Suppressor macrophage (primary cell): Measurements from ENCODE around the gene AURKAIP1.
"Not testable (repeated sequence)": the region's sequence is repeated elsewhere in the genome, so short reads cannot be mapped to it uniquely, and the experiment has no call there.

Source experiments
- DNase-seq, 4 experiments: peaks; one replicate each; pipeline ENCODE4 v3.0.0-alpha.2; 2020 to 2022

AURKAIP1 gene

DNA sequence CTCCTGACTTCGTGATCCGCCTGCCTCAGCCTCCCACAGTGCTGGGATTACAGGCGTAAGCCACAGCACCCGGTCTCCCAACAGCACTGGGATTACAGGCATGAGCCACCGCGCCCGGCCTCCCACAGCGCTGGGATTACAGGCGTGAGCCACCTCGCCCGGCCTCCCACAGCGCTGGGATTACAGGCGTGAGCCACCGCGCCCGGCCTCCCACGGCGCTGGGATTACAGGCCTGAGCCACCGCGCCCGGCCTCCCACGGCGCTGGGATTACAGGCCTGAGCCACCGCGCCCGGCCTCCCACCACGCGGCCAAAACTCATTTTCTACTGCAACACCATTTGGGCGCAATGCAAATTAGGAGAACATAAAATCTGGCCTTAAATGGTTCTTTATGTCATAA, 10.3 kb upstream of the AURKAIP1 start:
- not testable (repeated sequence) for DNase-seq

DNA sequence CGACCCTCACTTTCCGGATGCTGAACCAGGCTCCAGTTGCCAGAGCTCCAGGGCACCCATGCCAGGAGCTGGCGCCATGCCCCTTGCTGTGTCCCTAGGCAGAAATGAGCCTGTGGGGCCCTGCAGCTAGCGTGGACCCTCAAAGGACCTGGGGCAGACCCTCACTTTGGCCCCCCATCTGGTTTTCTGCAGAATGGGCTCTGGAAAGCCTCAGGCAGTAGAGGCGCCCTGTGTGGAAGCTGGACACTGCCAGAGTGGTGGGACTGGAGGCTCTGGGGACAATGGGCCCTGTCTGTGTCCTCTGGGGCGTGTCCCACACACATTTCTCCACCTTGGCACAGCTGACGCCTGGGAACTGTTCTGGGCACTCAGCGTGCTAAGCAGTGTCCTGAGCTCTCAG, 6.3 kb upstream of the AURKAIP1 start:
- no peak for DNase-seq

DNA sequence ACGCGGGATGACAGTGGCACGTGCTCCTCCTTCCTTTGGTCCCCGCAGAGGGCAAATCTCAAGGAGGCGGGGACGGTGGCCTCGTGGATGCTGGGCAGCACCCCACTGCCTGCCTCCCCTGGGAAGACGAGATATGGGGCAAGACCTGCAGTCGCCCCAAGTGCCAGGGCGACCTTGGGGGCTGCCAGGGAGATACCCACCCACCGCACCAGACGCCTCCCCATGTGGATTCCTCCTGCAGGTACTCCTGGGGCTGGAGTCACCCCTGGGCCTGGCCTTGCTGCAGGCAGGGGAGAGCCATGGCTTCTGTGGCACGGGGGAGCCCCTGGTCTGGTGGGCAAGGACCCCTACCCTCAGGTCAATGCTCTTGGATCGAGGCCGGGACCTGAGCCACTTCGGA, 5.9 kb upstream of the AURKAIP1 start:
- no peak for DNase-seq

DNA sequence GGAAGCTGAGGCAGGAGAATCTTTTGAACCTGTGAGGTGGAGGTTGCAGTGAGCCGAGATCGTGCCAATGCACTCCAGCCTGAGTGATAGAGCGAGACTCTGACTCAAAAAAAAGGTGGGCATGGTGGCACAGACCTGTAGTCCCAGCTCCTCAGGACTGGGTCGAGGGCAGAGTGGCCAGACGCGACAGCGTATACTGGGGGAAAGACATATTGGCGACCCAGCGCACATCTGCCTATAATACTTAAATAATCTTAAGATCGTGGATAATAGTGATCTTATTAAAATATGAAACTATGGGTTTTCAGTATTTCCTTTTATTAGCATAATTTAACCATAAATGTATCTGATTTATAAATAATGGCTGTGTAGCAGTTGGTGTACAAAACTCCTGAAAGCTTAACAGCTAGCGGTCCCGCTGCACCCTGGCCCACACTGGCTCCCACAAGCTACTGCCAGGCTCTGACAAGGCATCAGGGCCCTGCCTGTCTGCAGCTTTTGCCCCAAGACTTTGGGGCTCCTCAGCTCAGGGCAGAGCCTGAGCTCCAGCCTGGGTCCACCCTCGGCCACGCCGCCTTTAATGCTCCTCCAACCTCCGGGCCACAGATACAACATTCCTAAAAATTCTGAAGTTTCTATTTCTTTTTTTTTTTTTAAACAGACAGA, 2.7 kb upstream of the AURKAIP1 start:
- DNase-seq = no peak

DNA sequence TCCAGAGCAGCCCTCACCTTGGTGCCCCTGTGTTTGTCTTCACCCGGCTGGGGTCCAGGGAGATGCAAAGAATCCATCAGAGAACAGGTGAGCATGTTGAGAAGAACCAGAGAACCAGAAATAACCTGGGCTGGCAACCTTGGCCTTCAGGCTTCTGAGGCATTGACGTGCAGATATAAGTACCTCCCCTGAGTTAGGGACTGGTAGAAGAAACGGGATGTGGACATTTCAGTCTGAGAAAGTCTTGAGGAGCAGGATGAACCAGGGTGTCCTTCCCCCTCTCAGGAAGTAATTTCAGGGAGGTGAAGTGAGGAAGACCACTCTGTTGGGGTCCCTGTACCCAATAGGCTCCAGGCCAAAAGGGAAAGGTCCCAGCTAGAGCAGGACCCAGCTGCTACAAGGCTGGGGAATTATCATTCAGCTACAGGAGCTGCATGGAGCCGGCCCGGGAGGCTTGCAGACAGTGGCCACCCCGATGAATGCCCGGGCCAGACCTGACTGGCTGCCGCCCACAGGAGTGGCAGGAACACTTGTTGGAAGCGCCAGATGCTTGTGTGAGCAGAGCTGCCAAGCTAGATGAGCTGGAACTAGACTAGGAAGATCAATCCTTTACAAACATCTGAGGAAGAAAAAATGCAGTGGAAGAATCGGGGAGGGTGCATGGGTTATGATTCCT, 1.7 kb upstream of the AURKAIP1 start:
- DNase-seq = no peak

DNA sequence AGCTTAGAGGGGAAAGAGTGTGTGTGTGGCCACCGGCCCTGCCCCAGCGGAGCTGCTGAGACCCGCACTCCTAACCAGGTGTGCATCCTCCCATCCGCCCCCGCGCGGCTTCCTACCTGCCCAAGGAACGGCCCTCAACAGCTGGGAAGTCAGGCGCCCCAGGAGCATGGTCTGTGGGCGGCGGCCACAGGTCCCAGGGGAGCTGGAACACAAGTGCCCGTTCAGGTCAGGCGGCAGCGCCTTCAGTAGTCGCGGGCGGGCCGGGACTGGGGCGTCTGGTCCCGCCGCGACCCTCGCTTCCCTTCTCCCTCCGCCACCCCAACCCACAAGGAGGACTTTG, 448 bp downstream of the AURKAIP1 start:
- peak in 1 of 4 experiments; percentile 21 for DNase-seq

DNA sequence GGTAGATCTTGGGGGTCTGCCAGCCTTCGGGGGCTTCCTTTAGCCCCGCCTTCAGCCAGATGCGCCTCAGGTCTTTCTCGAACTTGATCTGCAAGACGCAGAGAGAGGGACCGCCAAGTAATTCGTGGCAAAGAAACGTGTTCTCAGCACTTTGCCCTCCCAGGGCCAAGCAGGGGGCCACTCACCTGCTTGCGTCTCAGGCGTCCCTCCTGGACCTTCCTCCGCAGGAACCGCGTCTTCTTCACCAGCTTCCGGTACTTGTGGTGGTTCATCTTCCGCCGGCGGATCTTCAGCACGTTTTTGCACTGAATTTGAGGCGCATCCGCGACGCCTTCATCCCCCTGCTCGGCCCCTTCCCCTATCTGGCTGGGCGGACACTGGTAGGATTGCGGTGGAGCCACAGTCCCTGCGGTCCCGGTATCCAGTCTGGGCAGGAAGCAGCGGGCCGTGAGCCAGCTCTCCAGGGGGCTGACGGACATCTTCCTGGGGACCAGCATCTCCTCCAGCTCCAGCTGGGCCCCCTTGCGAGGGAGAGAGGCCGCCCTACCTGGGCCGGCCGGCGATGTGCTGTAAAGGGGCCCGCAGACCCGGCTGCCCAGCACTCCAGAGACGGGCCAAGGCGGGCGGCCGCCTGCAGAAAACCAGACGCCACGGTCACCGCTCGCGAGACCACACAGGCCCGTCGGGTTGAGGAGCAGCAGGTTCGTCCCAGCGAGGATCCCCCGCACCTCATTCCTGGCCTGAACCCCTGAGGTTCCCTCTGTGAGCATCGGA, 1.0 kb downstream of the AURKAIP1 start:
- DNase-seq = no peak

DNA sequence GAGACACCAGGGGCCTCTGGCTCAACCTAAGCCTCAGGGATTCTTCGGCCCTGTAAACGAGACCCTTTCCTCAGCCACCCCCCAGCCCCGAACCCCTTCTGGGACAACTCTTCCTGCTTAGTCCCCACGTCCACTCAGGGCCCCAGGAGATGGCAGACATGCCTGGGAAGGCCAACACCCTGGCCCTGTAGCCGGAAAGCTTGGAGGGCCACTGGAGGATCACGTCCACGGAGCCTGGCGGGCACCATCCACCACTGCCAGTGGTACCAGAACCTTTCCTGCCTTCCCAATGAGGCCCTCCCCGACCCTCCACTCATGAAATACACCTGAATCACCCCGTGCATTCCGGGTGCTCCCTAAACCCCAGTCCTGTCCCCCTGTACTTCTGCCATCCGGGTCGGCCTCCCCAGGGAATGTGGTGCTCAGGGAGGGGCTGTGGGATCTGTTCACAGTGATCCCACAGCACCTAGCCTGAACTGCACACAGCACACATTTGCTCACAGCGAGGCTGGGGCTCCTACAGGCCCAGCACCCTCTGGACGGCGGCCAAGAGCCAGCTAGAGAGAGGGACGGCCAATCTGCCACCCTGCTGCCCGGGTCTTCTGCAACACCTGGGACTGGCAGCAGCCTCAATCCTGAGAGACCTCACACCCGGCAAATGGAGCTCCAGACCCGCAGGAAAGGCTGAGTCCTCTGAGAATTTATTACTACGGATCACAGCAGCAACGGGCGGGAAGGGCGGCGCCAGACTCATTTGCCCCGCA, 1.8 kb downstream of the AURKAIP1 start:
- no peak for DNase-seq

DNA sequence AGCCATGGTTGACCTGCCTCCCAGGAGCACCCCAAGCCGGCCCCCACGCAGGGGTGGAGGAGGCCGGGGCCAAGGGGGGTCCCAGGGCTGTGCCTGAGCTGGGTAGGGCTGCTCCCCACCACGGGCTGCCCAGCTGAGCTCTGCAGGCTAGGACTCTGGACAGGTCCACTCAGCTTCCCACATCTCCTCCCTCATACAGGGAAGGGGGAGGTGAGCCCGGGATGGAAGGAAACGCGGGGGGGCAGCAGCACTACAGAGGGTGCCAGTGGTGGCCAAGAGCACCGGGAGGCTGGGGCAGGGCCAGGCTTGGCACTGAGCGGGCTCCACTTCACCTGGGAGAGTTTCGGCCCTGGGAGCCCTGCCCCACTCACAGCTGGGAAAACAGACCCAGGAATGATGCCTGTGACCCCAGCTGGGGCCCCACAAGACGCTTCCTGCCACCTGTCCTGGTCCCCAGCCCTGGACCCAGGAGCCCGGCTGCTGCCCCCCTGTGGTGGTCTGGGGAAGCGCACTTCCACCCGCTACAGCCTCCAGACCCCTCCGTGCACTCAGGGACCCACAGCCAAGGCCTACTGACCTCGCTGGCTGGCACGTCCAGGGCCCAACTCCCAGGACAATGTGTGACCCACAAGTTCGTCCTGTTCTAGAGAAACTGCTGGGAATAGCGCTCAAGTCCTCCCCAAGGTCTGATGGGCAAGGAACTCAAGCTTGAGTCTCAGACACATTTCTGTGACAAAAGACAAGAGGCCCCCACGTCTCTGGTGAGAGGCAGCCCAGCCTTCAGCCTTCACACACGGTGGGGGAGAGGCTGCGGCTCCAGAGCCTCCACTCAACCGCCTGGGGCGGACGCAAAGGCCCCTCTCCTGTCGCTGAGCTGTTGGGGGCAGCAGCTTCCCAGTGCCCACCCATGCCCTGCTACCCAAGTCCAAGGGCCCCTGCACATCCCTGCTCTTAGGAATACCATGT, 3.0 kb downstream of the AURKAIP1 start:
- DNase-seq = peak; percentile 58 to 80 (median 72)

DNA sequence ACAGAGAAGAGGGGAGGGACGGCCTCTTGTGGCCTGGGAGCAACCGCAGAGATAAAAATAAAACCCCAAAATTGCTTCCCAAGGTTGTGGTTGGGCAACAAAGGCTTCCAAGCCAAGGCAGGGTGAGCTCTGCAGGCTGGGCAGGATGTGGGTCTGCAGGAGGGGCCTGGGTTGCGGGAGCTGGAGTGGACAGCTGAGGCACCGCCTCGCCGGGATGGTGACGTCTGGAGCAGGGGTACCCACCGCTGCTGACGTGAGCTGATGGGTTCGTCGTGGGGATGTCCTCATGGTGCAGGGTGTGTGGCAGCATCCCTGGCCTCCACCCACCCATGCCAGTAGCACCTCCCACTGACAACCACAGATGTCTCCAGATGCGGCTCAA, 3.7 kb downstream of the AURKAIP1 start:
- DNase-seq = no peak

DNA sequence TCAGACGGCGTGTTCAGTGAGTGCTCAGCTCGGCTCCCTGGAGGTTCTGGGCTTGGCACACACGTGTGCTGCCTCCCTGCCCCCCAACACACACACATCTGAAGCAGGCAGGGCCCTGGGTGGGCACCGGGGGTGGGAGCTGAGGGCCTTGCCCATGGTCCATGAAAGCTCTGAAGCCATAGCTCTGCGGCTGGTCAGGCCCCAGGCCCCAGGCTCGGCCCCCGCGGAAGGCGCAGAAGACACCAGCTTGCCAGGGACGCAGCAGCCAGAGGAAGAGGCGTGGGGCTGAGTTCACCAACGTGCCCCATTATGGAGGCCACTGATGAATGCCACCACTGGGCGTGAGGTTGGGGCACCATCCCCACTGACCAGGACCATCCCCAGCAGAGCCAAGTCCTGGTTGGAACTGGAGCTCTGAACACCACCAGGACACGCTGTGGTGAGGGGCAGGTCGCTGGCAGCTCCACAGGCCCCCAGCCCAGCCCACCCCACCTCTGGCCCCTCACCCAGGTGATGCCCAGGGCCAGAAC, 4.2 kb downstream of the AURKAIP1 start:
- DNase-seq = no peak

DNA sequence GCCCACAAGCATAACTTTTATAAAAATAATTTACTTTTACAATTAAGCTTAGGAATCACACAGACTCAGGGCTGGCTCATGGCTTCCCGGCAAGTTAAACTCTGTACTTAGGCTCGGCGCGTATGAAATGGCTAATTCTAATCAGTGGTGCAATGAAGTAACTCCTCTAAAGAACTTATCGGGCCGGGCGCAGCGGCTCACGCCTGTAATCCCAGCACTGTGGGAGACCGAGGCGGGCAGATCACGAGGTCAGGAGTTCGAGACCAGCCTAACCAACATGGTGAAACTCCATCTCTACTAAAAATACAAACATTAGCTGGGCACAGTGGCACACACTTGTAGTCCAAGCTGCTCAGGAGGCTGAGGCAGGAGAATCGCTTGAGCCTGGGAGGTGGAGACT, 4.9 kb downstream of the AURKAIP1 start:
- not testable (repeated sequence) for DNase-seq

DNA sequence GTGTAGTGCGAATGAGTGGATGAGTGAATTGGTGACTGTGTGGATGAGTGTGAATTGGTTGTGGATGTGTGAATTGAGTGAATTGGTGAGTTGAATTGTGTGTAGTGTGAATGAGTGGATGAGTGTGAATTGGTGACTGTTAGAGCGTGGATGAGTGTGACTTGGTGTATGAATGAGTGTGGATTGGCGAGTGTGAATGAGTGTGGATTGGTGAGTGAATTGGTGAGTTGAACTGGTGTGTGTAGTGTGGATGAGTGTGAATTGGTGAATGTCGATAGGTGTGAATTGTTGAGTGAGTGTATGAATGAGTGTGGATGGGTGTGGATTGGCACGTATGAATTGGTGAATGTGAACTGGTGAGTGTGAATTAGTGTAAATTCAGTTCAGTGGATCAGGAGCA, 7.7 kb downstream of the AURKAIP1 start:
- no peak for DNase-seq

DNA sequence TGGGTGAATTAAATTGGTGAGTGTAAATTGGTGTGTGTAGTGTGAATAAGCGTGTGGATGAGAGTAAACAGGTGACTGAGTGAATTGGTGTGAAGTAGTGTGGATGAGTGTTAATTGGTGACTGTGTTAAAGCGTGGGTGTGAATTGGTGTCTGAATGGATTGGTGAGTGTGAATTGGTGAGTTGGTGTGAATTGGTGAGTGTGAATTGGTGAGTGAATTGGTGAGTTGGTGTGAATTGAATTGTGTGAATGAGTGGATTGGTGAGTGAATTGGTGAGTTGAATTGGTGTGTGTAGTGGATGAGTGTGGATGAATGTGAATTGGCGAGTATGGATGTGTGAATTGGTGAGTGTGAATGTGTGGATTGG, 8.3 kb downstream of the AURKAIP1 start:
- no peak for DNase-seq

DNA sequence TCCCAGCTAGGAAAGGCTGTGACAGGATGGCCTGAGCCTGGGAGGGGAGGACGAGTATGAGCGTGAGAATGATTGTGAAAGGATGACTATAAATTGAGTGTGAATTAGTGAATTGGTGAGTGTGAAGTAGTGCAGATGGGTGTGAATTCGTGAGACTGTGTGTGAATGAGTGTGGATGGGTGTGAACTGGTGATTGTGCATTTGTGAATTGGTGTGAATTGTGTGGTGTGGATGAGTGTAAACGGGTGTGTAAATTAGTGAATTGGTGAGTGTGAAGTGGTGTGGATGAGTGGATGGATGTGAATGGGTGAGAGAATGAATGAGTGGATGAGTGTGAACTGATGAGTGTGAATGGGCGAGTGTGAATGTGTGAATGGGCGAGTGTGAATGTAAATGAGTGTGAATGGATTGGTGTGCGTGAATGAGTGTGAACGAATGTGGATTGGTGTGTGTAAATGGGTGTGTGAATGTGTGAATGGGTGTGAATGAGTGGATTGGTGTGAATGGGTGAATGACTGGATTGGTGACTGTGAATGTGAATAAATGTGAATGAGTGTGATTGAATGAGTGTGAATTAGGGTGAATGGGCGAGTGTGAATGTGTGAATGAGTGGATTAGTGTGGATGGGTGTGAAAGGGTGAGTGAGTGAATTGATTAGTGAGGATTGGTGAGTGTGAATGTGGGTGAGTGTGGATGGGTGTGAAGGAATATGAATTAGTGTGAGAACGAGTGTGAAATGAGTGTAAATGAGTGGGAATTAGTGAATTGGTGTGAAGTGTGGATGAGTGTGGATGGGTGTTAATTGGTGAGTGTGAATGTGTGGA, 8.9 kb downstream of the AURKAIP1 start:
- DNase-seq = no peak

DNA sequence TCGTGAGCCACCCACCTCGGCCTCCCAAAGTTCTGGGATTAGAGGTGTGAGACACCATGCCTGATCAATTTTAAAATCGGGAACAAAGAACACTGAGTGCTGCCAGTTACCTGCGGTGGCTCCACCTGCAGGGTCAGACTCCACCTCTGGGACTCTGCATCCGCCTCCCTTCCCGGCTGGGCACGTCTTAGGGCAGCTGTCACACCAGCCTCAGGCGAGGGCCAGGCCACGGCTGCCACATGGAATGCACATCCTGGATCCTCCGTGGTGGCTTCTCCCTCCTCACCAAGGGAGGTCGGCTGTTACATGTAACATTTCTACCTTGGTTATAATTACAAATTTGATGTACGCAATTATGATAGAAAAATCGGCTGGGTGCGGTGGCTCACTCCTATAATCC, 10.7 kb downstream of the AURKAIP1 start:
- no peak for DNase-seq

DNA sequence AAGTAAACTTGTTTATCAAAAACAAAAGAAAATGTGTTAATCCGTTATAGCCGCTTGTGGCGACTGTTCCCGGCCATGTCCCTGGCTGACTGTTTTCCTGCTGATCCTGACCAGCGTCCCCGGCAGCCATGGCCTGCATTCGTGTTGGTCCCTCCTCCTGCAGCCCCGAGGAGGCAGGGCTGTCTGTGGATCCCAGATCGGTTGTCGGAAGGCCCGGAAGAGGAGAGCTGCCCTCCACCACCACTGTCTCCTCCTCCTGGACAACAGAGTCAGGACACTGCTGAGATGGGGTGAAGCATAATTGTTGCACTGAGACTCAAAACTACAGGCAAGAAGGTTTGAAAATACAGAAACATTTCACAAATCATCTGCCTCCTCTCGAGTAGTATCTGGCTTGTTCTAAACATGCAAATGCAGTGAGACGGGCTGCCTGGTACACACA, 13.0 kb downstream of the AURKAIP1 start:
- no peak for DNase-seq

DNA sequence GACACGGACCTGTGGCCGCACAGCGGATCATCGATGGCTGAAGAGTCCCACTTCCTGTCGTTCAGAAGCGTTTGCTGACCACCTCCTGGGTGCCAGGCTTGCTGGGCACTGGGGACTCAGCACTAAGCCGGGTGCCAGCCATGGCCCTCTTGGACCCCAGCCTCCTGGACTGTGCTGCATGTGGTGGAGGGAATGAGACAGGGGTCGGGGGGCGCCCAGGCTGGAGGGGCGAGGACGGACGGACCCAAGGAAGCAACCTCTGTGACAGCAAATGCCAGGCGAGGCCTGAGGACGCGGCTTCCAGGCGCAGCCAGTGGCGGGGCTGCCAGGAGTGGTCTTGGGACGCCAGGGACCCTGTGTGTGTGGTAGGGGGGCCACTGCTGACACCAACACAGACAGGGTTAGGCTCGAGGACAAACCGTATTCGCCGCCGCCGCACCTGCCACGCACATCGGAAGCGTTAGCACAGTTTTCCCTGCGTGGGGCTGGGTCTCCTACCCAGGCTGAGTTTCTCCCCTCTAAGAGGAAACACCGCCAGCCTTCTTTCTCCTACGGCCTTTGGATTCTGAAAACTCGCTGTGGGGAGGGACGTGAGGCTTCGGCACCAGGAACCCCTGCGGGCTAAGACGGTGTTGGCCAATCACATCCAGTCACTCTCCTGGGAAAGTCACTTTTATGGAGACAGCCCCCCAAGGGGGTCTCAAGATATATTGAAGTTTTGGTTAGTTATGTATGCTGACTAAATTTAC, 13.6 kb downstream of the AURKAIP1 start:
- no peak for DNase-seq

DNA sequence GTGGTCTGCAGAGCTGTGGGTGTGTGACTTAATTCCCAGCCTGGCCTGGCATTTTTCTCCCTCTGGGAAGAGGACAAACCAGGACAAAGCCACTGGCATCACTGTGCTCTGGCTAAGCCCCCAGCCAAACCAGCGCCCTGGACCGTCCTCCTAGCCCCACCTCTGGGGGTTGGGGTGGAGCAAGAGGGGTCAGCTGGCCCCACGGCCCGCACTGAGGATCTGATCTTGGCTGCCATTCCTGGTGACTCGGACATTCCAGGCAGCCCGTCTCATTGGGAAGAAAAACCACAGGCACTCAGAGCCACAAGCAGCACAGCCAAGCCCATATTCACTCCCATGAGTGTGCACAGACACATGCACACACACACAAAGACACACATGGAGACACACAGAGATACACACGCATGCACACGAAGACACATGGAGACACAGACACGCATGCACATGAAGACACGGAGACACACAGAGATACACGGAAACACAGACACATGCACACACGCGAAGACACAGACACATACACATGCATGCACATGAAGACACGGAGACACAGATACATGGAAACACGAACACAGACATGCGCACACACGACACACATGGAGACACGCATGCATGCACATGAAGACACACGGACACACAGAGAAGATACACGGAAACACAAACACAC, 14.4 kb downstream of the AURKAIP1 start:
- no peak for DNase-seq
